ENCODE data around the gene FBXO8.
"Not testable (repeated sequence)": the region's sequence is repeated elsewhere in the genome, so short reads cannot be mapped to it uniquely, and the experiment has no call there.

The FBXO8 gene, protein sequence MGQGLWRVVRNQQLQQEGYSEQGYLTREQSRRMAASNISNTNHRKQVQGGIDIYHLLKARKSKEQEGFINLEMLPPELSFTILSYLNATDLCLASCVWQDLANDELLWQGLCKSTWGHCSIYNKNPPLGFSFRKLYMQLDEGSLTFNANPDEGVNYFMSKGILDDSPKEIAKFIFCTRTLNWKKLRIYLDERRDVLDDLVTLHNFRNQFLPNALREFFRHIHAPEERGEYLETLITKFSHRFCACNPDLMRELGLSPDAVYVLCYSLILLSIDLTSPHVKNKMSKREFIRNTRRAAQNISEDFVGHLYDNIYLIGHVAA

DNA sequence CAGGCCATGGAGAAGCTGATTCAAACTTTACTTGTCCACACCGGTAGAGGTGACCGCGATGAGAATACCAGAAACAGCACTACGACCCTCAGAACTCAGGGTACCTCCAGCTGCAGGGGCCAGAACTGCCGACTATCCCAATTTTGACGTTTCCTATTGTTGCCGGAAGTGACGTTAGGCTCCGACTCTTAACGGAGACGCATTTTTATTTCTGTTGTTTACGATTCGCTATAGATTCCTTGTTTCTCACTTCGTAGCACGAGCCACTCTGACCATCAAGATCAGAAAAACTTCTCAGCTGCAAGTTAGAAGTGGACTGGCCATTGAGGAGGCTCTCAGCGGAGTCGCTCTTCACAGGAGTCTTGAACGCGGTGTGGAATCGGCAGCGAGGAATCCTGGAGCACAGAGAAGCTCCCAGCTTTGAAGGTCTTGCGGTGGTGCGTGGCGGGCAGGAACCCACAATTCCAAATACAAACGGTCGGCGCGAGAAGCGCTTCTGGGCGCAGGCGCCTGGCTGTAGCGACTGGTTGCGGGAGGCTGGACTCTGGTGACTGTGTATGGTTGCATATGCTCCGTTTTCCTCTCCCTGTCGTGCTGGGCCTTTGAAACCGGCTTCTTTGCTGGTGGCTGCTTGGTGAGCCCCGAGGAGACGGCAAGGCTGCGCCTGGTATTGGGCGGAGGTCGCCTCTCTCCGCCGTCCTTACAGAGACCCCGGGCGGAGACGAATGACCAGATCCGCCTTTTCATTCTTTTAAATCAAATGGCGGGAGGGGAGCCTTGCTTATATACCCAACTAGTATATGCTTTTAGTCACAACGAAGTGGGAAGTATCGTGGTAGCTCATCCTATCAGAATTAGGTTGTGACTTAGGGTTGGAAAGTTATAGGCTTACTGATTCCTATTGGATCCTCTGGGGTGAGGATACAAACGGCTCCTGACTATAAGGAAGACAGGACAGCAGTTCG is at the start of gene FBXO8, which contains the start of gene CEP44:
Gene FBXO8, minus strand, starts transcription at position 161 of the 965 bp plus-strand sequence. CDS start 20,575 bp downstream, outside the sequence.
Gene CEP44, plus strand, starts transcription at position 405 of the 965 bp plus-strand sequence. CDS start 15,211 bp downstream, outside the sequence.
- DNase-seq: peak; percentile 58

DNA sequence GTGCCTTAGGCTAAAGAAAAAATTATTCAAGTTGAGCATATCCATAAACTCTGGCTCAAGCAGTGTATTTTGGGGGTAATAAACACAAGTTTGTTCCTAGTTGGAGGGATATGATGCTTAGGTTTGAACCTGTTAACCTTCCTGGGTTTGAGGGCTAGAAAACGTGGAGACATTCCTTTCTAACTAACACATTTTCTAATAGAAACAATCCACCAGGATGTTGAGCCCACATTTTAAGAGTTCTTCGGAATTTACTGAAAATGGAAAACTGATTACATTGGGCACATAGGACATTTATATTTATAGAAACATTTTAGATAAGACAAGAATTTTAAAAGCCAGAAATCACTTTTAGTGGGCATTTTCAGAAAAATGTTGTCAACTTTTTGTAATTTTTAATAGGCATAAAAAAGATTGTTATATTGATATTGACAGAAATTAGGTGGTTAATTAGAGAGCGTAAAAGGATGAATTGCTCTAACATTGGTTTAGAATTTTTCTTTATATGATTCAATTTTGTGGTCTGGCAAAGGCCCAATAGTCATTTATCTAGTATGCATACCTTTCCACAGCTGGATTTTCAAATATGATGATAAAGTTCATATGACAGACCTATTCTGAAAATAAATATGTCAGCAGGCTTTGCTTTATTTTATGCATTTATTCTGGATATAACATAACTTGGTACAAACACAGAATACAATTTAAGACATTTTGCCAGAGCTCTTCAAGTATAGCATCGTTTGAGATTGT is 49.5 kb upstream of the FBXO8 start:
- DNase-seq: peak; percentile 50

GRCh38 chr4:174324725-174325124 is 41.3 kb upstream of the FBXO8 start:
- DNase-seq: peak; percentile 41

GRCh38 chr4:174324236-174324635 is 40.8 kb upstream of the FBXO8 start:
- no peak for DNase-seq

GRCh38 chr4:174320494-174321199 is 37.2 kb upstream of the FBXO8 start:
- DNase-seq: no peak

DNA sequence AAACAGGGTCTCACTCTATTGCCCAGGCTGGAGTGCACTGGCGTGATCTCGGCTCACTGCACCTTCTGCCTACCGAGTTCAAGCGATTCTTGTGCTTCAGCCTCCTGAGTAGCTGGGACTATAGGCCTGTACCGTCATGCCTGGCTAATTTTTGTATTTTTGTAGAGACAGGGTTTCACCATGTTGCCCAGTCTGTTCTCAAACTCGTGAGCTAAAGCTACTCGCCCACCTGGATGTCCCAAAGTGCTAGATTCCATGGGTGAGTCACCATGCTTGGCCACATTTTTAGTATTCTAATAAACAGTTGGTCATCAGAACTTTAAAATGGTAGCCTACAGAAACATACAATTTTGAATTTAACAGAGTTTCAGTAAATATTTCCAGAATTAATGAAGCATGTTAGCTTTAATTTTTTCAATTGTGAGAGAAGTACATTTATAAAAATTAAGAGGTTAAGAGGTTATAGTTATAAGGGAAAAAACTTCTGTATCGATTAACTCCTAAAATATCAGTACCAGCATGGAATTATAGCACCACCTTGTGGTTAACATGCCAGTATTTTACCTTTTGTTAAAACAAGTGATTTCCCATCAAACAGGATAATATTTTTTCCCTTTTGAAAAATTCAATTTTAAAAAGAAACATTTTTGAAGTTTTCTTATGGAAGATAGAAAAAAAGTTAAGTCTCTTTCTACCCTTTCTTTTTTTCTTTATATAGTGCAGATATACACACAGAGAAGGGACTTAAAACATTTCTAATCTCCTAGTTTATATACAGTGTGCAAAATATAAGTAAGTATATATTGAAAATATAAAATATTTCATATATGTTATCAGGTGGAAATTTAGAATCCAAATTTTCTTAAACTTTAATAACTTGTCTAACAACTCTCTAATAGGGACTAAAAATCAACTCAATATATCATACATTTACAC is 35.6 kb upstream of the FBXO8 start:
- DNase-seq: no peak

DNA sequence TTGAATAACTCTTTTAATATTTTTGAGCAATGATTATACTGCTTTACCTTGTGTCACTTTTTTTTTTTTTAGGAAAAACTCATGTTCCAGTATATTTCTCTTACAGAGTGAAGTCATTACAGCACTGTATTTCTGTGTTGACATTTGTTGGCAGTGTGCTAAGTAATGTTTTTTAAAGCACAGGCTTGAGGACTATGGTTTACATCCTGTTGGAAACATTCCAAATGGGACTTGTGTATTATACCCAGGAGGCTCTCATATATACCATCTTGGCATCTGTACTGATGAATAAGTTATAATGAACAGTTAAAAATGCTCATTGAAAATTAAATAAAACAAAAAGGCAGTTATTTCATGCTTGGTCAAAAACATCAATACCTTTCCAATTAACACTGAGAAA is 34.1 kb upstream of the FBXO8 start:
- DNase-seq: no peak

DNA sequence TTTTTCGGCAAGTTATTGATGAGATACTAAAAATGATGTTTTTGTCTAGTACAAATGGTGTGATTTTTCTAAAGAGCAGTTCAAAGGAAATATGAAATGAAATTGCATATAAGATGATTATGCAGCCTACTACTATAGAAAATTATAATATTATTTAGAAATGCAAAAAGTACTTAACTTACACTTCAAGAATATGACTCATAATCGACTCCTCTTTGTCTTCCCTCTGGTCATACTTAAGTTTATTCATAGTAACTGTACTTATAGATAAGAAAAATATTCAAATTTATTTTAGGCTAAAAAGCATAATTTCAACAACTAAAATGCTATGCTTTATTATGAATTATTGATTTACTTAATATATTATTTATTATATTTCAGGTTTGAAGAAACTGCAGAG is 33.5 kb upstream of the FBXO8 start:
- DNase-seq: no peak

GRCh38 chr4:174316546-174316945 is 33.1 kb upstream of the FBXO8 start:
- DNase-seq: peak; percentile 11

DNA sequence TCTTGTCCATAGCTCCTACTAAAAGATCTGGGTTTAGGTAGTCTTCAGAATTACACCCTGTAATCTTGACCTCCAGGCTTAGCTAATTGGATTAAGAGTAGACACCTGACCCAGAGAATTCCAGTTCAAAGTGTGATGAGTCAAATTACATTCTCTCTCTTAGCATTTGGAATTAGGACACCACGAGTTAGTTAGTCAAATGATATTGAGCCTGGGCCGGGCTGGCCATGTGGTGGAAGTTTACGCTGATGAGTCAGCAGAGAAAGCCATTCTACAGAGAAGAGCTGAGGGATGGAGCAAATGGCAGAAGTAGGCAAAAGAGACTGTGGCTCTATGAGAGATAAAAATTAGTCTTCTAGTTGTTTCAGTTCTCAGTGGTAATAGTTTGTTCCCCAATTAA is 31.3 kb upstream of the FBXO8 start:
- DNase-seq: peak; percentile 29

GRCh38 chr4:174314274-174314673 is 30.8 kb upstream of the FBXO8 start:
- DNase-seq: no peak

DNA sequence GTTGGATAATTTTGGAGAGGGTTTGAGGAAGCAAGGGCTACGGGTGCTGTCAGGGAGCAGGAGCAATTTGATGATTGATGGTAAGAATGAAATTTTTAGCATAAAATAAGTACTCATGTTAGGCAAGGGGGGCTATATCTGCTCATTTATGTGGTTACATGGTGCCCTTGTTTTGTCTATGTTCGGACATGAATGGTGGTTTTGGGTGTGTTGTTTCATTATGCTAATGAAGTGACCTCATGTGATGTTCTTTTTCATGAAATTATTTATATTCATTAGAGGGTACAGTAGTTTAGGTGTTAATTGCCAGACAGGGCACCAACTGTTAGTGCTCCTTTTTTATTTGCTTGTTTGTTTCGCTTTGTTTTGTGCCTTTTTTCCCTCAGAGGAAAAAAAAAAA is 29.5 kb upstream of the FBXO8 start:
- DNase-seq: no peak

- no peak for DNase-seq
Observed at GRCh38 chr4:174307694-174308093, 24.2 kb upstream of the FBXO8 start.

DNA sequence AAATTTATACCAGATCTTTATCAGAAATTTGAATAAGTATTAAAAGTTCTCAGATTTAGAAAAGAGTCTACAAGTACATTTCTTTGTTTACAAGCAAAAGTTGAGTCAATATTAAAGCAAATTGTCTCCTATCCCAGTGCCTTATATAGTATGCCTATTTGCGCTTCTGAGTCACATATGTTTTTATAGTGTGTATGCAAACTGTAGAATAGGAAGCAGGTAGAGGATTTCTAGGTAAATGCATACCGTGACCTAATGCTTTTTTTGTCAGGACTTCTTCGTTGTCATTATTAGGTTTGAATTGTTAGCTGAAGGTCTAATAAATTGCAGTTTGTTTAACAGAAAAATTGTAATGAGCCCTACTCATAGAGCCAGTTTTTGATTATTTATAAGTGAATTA is 22.5 kb upstream of the FBXO8 start:
- no peak for DNase-seq

DNA sequence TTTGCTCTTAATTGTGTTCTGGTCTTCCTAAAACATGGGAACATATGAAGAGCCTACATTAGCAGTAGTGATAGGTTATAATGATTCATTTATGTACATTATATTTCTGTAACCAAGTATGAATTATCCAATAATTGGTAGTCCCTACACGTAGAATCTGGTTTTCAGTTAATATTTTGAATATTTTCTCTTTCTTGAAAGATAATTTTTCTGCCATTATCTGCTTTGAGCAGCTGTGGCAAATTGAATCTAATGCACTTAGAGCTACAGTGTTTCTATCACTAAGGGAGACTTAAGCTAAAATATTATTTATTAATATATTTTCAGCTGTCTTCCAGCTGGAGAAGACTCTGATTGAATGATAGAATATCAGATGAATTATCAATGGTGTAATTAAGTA is 21.2 kb upstream of the FBXO8 start:
- no peak for DNase-seq

- no peak for DNase-seq
Observed at GRCh38 chr4:174303687-174304086, 20.2 kb upstream of the FBXO8 start.

DNA sequence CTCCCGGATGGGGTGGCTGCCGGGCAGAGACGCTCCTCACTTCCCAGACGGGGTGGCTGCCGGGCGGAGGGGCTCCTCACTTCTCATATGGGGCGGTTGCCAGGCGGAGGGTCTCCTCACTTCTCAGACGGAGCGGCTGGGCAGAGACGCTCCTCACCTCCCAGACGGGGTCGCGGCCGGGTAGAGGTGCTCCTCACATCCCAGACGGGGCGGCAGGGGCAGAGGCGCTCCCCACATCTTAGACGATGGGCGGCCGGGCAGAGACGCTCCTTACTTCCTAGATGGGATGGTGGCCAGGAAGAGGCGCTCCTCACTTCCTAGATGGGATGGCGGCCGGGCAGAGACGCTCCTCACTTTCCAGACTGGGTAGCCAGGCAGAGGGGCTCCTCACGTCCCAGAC is 11.7 kb upstream of the FBXO8 start:
- DNase-seq: not testable (repeated sequence)

GRCh38 chr4:174294641-174295040 is 11.2 kb upstream of the FBXO8 start:
- not testable (repeated sequence) for DNase-seq

GRCh38 chr4:174292473-174292872 is 9.0 kb upstream of the FBXO8 start:
- no peak for DNase-seq

GRCh38 chr4:174286870-174287269 is 3.4 kb upstream of the FBXO8 start:
- no peak for DNase-seq

GRCh38 chr4:174284487-174284886 is 1.0 kb upstream of the FBXO8 start:
- no peak for DNase-seq
